PFSK-1 (cell line): ENCODE data around the gene MAGI1.

Source experiments
- FOXP2 ChIP-seq: optimal IDR thresholded peaks from 2 replicates; pipeline ENCODE3; 2011; ENCODE audit warnings: borderline replicate concordance, control low read depth, inconsistent platforms; ENCODE audit not compliant: insufficient read depth; ENCODE audit errors: extremely low read length, extremely low read depth
- POLR2AphosphoS5 ChIP-seq: IDR thresholded peaks from 2 replicates; pipeline ENCODE4 v1.6.1; 2012; ENCODE audit warnings: low read depth, mild to moderate bottlenecking, control low read depth, low read length, moderate library complexity
- SIN3A ChIP-seq: IDR thresholded peaks from 2 replicates; pipeline ENCODE4 v1.6.1; 2012; ENCODE audit warnings: mild to moderate bottlenecking, low read length, moderate library complexity, borderline replicate concordance; ENCODE audit not compliant: insufficient read depth
- TAF1 ChIP-seq: IDR thresholded peaks from 2 replicates; pipeline ENCODE4 v1.6.1; 2012; ENCODE audit warnings: low read length, control low read depth, borderline replicate concordance; ENCODE audit not compliant: insufficient read depth
- TF ChIP-seq, protein P1 (sequence below), 2 experiments: IDR thresholded peaks; 2 replicates each; pipeline versions ENCODE4 v1.6.1 to v1.8.0; 2011 to 2012; ENCODE audit warnings: low read depth in 2 of 2, low read length in 2 of 2, control low read depth in 1 of 2, inconsistent platforms in 1 of 2, mild to moderate bottlenecking in 1 of 2, moderate library complexity in 1 of 2; ENCODE audit not compliant: insufficient read depth in 1 of 2

The MAGI1 gene

DNA sequence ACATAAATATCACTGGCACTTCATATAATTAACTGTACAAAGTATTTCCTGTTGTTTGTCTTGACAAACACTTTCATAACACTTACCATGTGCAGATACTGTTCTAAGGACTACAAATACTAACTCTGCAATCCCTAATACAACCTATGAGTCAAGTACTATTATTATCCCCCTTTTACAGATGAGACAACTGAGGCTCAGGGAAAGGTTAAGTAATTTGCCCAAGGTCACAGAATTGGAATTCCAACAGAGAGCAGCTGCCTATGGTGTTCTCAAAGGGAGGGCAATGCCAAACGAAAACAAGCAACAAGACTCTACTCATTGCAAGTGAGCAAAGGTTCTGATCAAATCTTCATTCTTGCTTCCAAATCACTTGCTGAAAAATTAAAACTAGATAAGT is 85.9 kb downstream of the MAGI1 start:
- TF ChIP-seq SIN3A, result no peak

DNA sequence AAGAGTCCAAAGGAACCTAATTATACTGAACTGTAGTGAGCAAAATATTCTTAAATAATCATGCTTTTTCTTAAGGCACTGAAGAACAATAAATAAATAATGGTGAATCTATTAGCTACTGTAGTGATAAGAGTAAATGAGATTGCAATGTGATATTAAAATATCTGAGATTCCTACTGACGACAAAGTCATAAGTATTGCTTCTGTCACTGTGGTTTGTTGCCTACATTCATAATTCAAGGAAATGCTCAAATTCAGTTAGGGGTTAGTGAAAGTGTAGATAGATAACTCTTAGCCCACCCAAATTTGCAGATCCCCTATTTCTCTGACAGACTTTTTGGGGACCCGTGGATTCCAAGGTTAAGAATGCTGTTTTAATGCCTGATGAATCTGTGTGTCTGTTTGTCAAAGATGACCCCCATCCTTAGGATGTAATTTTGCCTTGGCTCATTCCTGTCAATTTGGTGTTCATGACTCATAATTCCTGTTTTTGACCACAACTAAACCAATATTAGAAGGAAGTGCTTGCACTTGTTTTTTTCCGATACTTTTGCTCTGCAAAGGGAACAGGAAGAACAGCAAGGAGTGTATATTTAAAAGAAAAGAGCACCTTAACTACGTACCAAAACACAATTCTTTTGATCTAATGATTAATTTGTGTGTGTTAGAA is 86.7 kb downstream of the MAGI1 start:
- TF ChIP-seq, protein P1, sequence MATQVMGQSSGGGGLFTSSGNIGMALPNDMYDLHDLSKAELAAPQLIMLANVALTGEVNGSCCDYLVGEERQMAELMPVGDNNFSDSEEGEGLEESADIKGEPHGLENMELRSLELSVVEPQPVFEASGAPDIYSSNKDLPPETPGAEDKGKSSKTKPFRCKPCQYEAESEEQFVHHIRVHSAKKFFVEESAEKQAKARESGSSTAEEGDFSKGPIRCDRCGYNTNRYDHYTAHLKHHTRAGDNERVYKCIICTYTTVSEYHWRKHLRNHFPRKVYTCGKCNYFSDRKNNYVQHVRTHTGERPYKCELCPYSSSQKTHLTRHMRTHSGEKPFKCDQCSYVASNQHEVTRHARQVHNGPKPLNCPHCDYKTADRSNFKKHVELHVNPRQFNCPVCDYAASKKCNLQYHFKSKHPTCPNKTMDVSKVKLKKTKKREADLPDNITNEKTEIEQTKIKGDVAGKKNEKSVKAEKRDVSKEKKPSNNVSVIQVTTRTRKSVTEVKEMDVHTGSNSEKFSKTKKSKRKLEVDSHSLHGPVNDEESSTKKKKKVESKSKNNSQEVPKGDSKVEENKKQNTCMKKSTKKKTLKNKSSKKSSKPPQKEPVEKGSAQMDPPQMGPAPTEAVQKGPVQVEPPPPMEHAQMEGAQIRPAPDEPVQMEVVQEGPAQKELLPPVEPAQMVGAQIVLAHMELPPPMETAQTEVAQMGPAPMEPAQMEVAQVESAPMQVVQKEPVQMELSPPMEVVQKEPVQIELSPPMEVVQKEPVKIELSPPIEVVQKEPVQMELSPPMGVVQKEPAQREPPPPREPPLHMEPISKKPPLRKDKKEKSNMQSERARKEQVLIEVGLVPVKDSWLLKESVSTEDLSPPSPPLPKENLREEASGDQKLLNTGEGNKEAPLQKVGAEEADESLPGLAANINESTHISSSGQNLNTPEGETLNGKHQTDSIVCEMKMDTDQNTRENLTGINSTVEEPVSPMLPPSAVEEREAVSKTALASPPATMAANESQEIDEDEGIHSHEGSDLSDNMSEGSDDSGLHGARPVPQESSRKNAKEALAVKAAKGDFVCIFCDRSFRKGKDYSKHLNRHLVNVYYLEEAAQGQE (IDR thresholded peaks at IDR 0.05; ENCODE audit: insufficient read depth in 1 of 2, low read depth in 2 of 2, low read length in 2 of 2), result no peak
- no peak for TF ChIP-seq TAF1
- TF ChIP-seq POLR2AphosphoS5, result no peak
- TF ChIP-seq SIN3A, result no peak
- no peak for TF ChIP-seq FOXP2

- TF ChIP-seq POLR2AphosphoS5 (no peak), TAF1 (no peak), SIN3A (no peak), FOXP2 (no peak)
- TF ChIP-seq, protein P1 (IDR thresholded peaks at IDR 0.05; ENCODE audit: insufficient read depth in 1 of 2, low read depth in 2 of 2, low read length in 2 of 2), result no peak
Measured at GRCh38 chr3:65950340-65951326, 88.1 kb downstream of the MAGI1 start.

- TF ChIP-seq POLR2AphosphoS5, result no peak
- no peak for TF ChIP-seq FOXP2
- no peak for TF ChIP-seq TAF1
- no peak for TF ChIP-seq SIN3A
- TF ChIP-seq, protein P1 (IDR thresholded peaks at IDR 0.05; ENCODE audit: insufficient read depth in 1 of 2, low read depth in 2 of 2, low read length in 2 of 2), result no peak
Measured at GRCh38 chr3:65948841-65949573, 89.7 kb downstream of the MAGI1 start.

- TF ChIP-seq TAF1, result no peak
- no peak for TF ChIP-seq POLR2AphosphoS5
- TF ChIP-seq SIN3A, result no peak
- TF ChIP-seq, protein P1 (IDR thresholded peaks at IDR 0.05; ENCODE audit: insufficient read depth in 1 of 2, low read depth in 2 of 2, low read length in 2 of 2), result no peak
- no peak for TF ChIP-seq FOXP2
Measured at GRCh38 chr3:65946438-65946837, 92.3 kb downstream of the MAGI1 start.
